GM19463 (cell line): ENCODE measurements around the gene RRH.
A peak's percentile ranks its signal among the peaks of the same experiment; 100 is the strongest.
"Not testable (repeated sequence)": the region's sequence is repeated elsewhere in the genome, so short reads cannot be mapped to it uniquely, and the experiment has no call there.

ENCODE experiments used
- ATAC-seq: cut with Tn5 transposase; IDR thresholded peaks from one replicate; pipeline ENCODE4 v1.9.1; 2021; ENCODE audit warnings: mild to moderate bottlenecking, moderate library complexity; ENCODE audit not compliant: unreplicated experiment

Gene RRH

GRCh38 chr4:109836985-109837384, 9.2 kb downstream of the RRH start:
- no peak for ATAC-seq

- no peak for ATAC-seq
Measured at GRCh38 chr4:109846395-109847098, 18.8 kb downstream of the RRH start.

GRCh38 chr4:109847896-109848442, 20.2 kb downstream of the RRH start, which contains the start of gene LRIT3:
LRIT3 (plus strand) TSS chr4:109848107; CDS start chr4:109848202, 95 bp downstream.
- ATAC-seq = no peak

GRCh38 chr4:109848501-109848900, 20.7 kb downstream of the RRH start:
- no peak for ATAC-seq

- no peak for ATAC-seq
Measured at GRCh38 chr4:109850601-109851000, 22.8 kb downstream of the RRH start.

- ATAC-seq = not testable (repeated sequence)
Measured at GRCh38 chr4:109859426-109860300, 31.9 kb downstream of the RRH start.

GRCh38 chr4:109861271-109861670, 33.5 kb downstream of the RRH start:
- ATAC-seq = no peak

GRCh38 chr4:109861916-109862511, 34.2 kb downstream of the RRH start:
- ATAC-seq = no peak

- no peak for ATAC-seq
Measured at GRCh38 chr4:109864134-109864533, 36.4 kb downstream of the RRH start.

GRCh38 chr4:109870061-109870460, 42.3 kb downstream of the RRH start:
- no peak for ATAC-seq

- no peak for ATAC-seq
Measured at GRCh38 chr4:109872065-109872464, 44.3 kb downstream of the RRH start.

- no peak for ATAC-seq
Measured at GRCh38 chr4:109872950-109873656, 45.3 kb downstream of the RRH start.

GRCh38 chr4:109873791-109874514, 46.2 kb downstream of the RRH start:
- no peak for ATAC-seq

GRCh38 chr4:109875106-109875505, 47.3 kb downstream of the RRH start:
- no peak for ATAC-seq

GRCh38 chr4:109875553-109875952, 47.8 kb downstream of the RRH start:
- not testable (repeated sequence) for ATAC-seq

GRCh38 chr4:109876634-109877265, 49.0 kb downstream of the RRH start:
- ATAC-seq = no peak

- ATAC-seq = peak; percentile 86
Measured at GRCh38 chr4:109877400-109877799, 49.6 kb downstream of the RRH start.

GRCh38 chr4:109878355-109878754, 50.6 kb downstream of the RRH start:
- ATAC-seq = no peak

- no peak for ATAC-seq
Measured at GRCh38 chr4:109879081-109879480, 51.3 kb downstream of the RRH start.
